ENCODE data around the gene MCRIP2.
"Not testable (repeated sequence)": the region's sequence is repeated elsewhere in the genome, so short reads cannot be mapped to it uniquely, and the experiment has no call there.

The MCRIP2 gene

GRCh38 chr16:680967-681745 lies 39.5 kb downstream of the MCRIP2 start:
- no peak for DNase-seq (ENCODE audit: low spot score)

GRCh38 chr16:681746-682427 lies 40.3 kb downstream of the MCRIP2 start:
- DNase-seq (ENCODE audit: low spot score) = no peak

- DNase-seq (ENCODE audit: low spot score) = no peak
Measured at GRCh38 chr16:682493-683395, 41.1 kb downstream of the MCRIP2 start.

- no peak for DNase-seq (ENCODE audit: low spot score)
Measured at GRCh38 chr16:683396-684070, 41.9 kb downstream of the MCRIP2 start.

- peak; percentile 97 for DNase-seq (ENCODE audit: low spot score)
Measured at GRCh38 chr16:684071-684794, 42.6 kb downstream of the MCRIP2 start, which contains the start of gene JMJD8. Gene JMJD8, minus strand, starts transcription at chr16:684334. Its CDS starts 15 bp downstream, at chr16:684319.

GRCh38 chr16:684961-685696 lies 43.5 kb downstream of the MCRIP2 start:
- no peak for DNase-seq (ENCODE audit: low spot score)

GRCh38 chr16:685967-686366 lies 44.3 kb downstream of the MCRIP2 start:
- no peak for DNase-seq (ENCODE audit: low spot score)

- no peak for DNase-seq (ENCODE audit: low spot score)
Measured at GRCh38 chr16:686459-687260, 45.0 kb downstream of the MCRIP2 start.

- no peak for DNase-seq (ENCODE audit: low spot score)
Measured at GRCh38 chr16:687499-687898, 45.9 kb downstream of the MCRIP2 start.

- DNase-seq (ENCODE audit: low spot score) = no peak
Measured at GRCh38 chr16:689175-689897, 47.7 kb downstream of the MCRIP2 start.

GRCh38 chr16:691242-691641 lies 49.6 kb downstream of the MCRIP2 start:
- not testable (repeated sequence) for DNase-seq (ENCODE audit: low spot score)

- no peak for DNase-seq (ENCODE audit: low spot score)
Measured at GRCh38 chr16:692356-693108, 50.9 kb downstream of the MCRIP2 start.

GRCh38 chr16:693364-693763 lies 51.7 kb downstream of the MCRIP2 start:
- no peak for DNase-seq (ENCODE audit: low spot score)

- no peak for DNase-seq (ENCODE audit: low spot score)
Measured at GRCh38 chr16:693766-694165, 52.1 kb downstream of the MCRIP2 start.

- DNase-seq (ENCODE audit: low spot score) = no peak
Measured at GRCh38 chr16:694187-694862, 52.7 kb downstream of the MCRIP2 start.

GRCh38 chr16:694863-695354 lies 53.3 kb downstream of the MCRIP2 start:
- DNase-seq (ENCODE audit: low spot score) = no peak

GRCh38 chr16:695355-696089 lies 53.9 kb downstream of the MCRIP2 start:
- peak; percentile 69 for DNase-seq (ENCODE audit: low spot score)

Measured in CD4-positive, alpha-beta T cell treated with Interleukin-2 at 100 ng/mL for 4 hours (primary cell).